Suprapubic skin (tissue), 3 donors: ENCODE data around the gene RBMS1.
"Not testable (repeated sequence)": the region's sequence is repeated elsewhere in the genome, so short reads cannot be mapped to it uniquely, and the experiment has no call there.

Experiments
- CTCF ChIP-seq, 2 donors: fragments of 200-600 bp in 1 of 2; fragments of 450-650 bp in 1 of 2; sonication (generic) in 1 of 2; IDR thresholded peaks; one replicate each; pipeline ENCODE4 v1.5.1; 2016 to 2019; ENCODE audit warnings: antibody characterized with exemption in 2 of 2, mild to moderate bottlenecking in 1 of 2, moderate library complexity in 1 of 2
- POLR2AphosphoS5 ChIP-seq, 3 donors: sonication (generic); formaldehyde crosslinking; IDR thresholded peaks; one replicate each; pipeline ENCODE4 v1.6.1; 2017; ENCODE audit warnings: antibody characterized with exemption in 3 of 3

- not testable (repeated sequence) for TF ChIP-seq CTCF, POLR2AphosphoS5 (IDR thresholded peaks at IDR 0.05)
These were observed 44.8 kb downstream of the RBMS1 start for GRCh38 chr2:160448821-160449220.
